T-helper 17 cell (primary cell): Measurements from ENCODE around the gene HORMAD1. TPM values are rescaled to one million over a fixed set of nuclear protein-coding genes. Genes with fewer than 3 reads are reported as not detected.
A peak's percentile ranks its signal among the peaks of the same experiment; 100 is the strongest.
"Not testable (repeated sequence)": the region's sequence is repeated elsewhere in the genome, so short reads cannot be mapped to it uniquely, and the experiment has no call there.

Experiments used
- ATAC-seq: fragments of 150-1000 bp; cut with Tn5 transposase; 2 replicates; pipeline ENCODE4 v1.10.0; 2021; ENCODE audit warnings: mild to moderate bottlenecking, moderate library complexity
- DNase-seq, 3 donors: peaks; one replicate each; pipeline versions ENCODE4 v3.0.0 to v3.0.0-alpha.2; 2020 to 2021
- H3K9me3 ChIP-seq: one replicate; pipeline ENCODE4 v1.7.0; 2013; ENCODE audit warnings: low read length, mild to moderate bottlenecking; ENCODE audit not compliant: control insufficient read depth, poor library complexity, severe bottlenecking
- H3K27ac Mint-ChIP-seq: one replicate; pipeline ENCODE4 v1.8.0; 2022; ENCODE audit warnings: mild to moderate bottlenecking, moderate library complexity, mixed read lengths
- H3K27me3 Mint-ChIP-seq: one replicate; pipeline ENCODE4 v1.8.0; 2022; ENCODE audit warnings: mixed read lengths
- H3K36me3 Mint-ChIP-seq: one replicate; pipeline ENCODE4 v1.8.0; 2022; ENCODE audit warnings: low read depth, mixed read lengths
- H3K4me1 Mint-ChIP-seq: one replicate; pipeline ENCODE4 v1.8.0; 2022; ENCODE audit warnings: mild to moderate bottlenecking, mixed read lengths
- H3K4me3 Mint-ChIP-seq: one replicate; pipeline ENCODE4 v1.8.0; 2022; ENCODE audit warnings: mild to moderate bottlenecking, moderate library complexity, mixed read lengths
- total RNA-seq, 4 donors: library from RNA in 2 of 4; stranded (reverse) in 2 of 4; gene quantifications; one replicate each; pipeline ENCODE4 v1.2.3 and lab custom pipeline; 2022 to 2026

Gene HORMAD1
- total RNA-seq, 2 donors from 2014 or later: 0.80 TPM; not detected in 1

DNA sequence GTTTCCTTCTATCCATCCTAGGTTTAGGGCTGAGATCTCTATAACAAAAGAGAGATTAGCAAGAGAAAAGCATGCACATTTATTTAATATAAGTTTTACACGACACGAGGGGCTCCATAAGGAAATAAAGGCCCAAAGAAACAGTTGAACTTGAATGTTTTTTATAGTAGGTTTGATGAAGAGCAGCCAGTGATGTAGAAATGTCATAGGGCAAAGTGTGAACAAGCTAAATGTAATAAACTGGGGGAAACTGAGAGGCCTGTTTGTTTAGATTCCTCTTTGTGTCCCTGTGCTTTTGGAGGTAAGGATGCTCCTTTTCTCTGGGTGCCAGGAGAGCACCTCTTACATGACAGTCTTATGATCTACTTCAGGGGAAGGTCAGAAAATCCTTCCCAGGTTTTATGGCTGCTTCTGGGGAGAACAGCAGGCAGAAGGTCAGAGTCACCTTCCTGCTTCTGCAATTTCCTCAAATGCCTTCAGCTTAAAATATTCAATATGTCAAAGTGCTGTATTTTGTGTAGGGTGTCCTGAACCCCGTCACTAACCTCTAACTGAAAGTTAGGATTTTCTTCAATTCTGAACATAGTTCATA lies 9.5 kb upstream of the HORMAD1 start:
- ATAC-seq (no peak), DNase-seq (no peak)
- Mint-ChIP-seq H3K36me3 (peaks cover 3% of the 10 kb centered on the region), H3K4me3 (no peak overlapping the region), H3K27me3 (no peaks in the 10 kb centered on the region), H3K4me1 (no peaks in the 10 kb centered on the region), H3K27ac (no peak overlapping the region)
- H3K9me3 ChIP-seq: no peaks in the 10 kb centered on the region

DNA sequence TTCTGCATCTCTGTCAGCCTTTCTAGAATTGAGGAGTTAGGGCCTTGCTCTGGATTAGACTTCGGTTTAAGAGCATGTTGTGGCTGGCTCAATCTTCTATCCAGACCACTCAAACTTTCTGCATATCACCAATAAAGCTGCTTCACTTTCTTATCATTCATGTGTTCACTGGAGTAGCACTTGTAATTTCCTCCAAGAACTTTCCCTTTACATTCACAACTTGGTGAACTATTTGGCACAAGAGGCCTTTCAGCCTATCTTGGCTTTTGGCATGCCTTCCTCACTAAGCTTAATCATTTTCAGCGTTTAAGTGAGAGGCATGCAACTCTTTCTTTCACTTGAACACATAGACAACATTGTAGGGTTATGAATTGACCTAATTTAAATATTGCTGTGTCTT lies 3.6 kb upstream of the HORMAD1 start:
- Mint-ChIP-seq H3K27me3 (no peaks in the 10 kb centered on the region), H3K4me3 (no peak overlapping the region), H3K27ac (no peak overlapping the region), H3K4me1 (no peaks in the 10 kb centered on the region), H3K36me3 (peaks cover 2% of the 10 kb centered on the region)
- no peaks in the 10 kb centered on the region for H3K9me3 ChIP-seq
- no peak for ATAC-seq
- no peak for DNase-seq

DNA sequence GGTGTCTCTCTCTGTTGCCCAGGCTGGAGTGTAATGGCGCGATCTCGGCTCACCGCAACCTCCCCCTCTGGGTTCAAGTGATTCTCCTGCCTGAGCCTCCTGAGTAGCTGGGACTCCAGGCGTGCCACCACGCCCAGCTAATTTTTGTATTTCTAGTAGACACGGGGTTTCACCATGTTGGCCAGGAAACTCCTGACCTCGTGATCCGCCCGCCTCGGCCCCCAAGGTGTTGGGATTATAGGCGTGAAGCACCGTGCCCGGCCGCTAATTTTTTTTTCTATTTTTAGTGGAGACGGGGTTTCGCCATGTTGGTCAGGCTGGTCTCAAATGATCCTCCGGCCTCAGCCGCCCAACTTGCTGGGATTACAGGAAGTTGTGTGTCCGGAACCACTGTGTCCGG lies 597 bp downstream of the HORMAD1 start:
- ATAC-seq (no peak), DNase-seq (no peak)
- Mint-ChIP-seq H3K36me3 (peaks cover 2% of the 10 kb centered on the region), H3K27ac (no peak overlapping the region), H3K27me3 (no peaks in the 10 kb centered on the region), H3K4me3 (no peak overlapping the region), H3K4me1 (no peaks in the 10 kb centered on the region)
- no peaks in the 10 kb centered on the region for H3K9me3 ChIP-seq

DNA sequence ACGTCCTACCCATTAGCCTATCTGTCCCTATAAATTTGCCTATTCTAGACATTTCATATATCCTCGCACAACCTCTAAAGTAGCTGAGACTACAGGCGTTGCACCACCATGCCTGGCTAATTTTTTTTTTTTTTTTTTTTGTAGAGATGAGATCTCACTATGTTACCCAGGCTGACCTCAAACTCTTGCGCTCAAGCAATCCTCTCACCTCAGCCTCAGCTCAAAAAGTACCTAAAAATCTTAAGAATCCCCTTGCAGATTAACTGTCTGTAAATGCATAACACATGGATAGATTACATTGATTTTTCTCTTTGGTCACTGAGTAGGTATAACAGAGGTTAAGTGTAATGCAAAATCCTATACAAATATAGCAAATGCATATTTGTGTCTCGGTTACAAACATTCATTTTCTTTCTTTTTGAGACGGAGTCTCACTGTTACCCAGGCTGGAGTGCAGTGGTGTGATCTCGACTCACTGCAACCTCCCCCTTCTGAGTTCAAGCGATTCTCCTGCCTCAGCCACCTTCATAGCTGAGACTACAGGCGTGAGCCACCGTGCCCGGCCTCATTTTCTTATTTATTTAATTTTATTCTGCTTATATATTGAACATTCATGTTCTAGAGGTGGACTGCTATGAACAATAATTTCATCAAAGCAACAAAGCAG lies 2.3 kb downstream of the HORMAD1 start:
- Mint-ChIP-seq H3K4me3 (no peak overlapping the region), H3K4me1 (no peaks in the 10 kb centered on the region), H3K36me3 (no peaks in the 10 kb centered on the region), H3K27ac (no peak overlapping the region), H3K27me3 (no peaks in the 10 kb centered on the region)
- no peak for ATAC-seq
- H3K9me3 ChIP-seq: no peaks in the 10 kb centered on the region
- DNase-seq: no peak

DNA sequence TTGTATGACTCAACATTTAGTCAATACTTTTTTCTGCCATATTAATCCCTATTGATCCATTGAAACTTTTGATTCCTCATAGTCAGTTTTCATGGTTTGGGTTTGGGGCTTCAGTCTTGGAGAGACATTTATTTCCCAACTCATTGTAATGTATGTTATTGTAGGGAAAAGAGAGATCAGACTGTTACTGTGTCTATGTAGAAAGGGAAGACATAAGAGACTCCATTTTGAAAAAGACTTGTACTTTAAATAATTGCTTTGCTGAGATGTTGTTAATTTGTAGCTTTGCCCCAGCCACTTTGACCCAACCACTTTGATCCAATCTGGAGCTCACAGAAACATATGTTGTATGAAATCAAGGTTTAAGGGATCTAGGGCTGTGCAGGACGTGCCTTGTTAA lies 11.7 kb downstream of the HORMAD1 start:
- not testable (repeated sequence) for H3K27ac Mint-ChIP-seq, H3K4me1 Mint-ChIP-seq, DNase-seq, H3K9me3 ChIP-seq, H3K36me3 Mint-ChIP-seq, H3K27me3 Mint-ChIP-seq, H3K4me3 Mint-ChIP-seq, ATAC-seq

DNA sequence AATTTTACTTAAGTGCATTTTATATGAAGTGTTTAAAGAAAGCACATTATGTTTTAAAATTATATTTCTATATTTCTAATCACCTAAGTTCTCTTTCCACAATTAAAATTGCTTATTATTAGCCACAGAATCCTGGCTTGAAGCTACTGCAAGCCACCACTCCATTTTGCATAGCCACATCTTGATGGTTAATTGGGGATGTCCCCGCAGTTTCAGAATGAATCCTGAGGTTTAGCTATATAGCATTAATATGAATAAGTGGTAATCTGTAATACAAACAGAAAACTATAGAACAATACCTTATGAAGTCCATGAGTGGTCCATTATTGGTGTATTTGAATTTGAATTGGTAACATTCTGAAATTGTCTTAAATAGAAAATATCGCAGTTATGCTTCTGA lies 12.1 kb downstream of the HORMAD1 start:
- no peak for ATAC-seq
- Mint-ChIP-seq H3K27me3 (no peaks in the 10 kb centered on the region), H3K36me3 (no peaks in the 10 kb centered on the region), H3K4me1 (peaks cover 2% of the 10 kb centered on the region), H3K27ac (no peak overlapping the region), H3K4me3 (no peak overlapping the region)
- no peak for DNase-seq
- H3K9me3 ChIP-seq: no peaks in the 10 kb centered on the region

DNA sequence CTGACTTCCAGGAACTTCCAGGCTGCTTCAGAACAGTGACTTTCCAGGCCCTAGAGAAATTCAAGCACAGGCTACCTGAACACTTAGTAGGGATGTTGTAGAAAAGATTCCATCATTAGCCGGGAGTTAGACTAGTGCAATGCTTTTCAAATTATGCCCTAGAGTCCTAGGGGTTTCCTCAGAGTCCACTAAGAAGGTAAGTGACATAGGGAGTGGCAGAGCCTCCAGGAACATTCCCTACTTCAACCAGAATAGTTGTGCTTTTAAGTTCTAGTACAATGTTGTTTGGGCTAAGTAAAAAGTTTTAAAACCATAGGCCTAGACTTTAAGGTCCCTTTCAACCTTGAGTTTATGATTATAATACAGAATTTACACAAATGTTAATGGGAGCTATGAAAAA lies 14.6 kb downstream of the HORMAD1 start:
- no peaks in the 10 kb centered on the region for H3K4me1 Mint-ChIP-seq
- H3K27me3 Mint-ChIP-seq: peaks cover 2% of the 10 kb centered on the region
- no peaks in the 10 kb centered on the region for H3K9me3 ChIP-seq
- DNase-seq (no peak), ATAC-seq (no peak)
- H3K36me3 Mint-ChIP-seq: no peaks in the 10 kb centered on the region
- no peak overlapping the region for H3K4me3 Mint-ChIP-seq
- no peak overlapping the region for H3K27ac Mint-ChIP-seq

DNA sequence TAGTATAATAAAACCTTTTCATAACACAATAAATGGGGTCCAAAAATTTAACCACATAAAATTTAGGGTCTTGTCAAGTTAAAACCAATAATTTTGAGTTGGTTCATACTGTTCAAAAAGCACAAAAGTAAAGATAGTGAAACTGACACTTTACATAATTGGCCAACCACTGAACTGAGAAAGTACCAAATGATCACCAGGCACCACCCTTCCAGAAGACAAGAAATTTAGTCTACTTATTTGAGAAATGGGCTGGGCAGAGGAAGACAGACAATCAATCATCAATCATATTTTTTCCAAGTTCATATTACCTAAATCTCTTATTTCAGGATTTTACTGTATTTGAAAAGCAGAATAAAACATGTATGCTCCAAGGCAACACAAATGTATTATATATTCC lies 17.3 kb downstream of the HORMAD1 start:
- H3K36me3 Mint-ChIP-seq: peaks cover 3% of the 10 kb centered on the region
- H3K4me3 Mint-ChIP-seq: no peak overlapping the region
- no peak for ATAC-seq

DNA sequence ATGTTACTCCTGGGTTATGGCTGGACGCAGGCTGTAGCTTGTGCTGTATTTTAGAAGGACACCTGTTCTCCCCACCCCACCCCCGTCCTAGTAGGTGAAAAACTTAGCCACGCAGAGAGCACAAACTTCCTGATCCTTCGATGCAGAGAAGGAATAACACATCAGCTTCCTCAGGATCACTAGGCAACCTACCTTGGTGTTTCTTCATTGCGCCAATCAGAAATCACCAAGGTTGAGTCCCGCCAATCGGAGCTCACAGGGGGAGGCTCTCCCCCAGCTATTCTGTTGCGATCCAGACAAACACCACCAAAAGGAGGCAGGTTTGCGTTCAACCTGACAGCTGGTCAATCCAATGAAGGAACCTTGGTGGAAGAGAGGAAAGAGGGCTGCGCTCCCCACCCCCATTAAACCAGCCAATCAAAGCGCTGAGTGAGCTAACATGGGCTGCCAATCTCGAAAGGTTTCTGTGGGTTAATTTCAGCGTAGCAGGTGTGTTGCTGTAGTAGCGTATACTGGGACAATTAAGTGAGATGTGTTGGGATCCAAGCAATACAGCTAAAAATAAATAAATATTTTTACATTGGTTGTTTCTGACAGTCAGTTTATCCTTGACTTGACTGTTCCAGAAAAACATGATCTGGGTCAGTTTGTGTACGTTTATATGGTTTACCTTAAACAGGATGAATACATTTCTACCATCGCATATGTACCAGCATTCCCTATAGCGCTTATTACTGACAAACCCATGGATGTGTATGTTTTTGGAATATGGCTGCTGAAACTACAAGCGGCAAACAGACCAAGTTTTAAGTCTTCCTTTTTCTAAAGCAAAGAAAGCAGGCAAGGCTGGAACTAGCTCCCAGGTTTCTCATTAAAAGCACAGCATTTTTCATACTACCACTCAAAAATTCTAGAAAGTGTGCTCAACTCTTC lies 23.4 kb downstream of the HORMAD1 start, which contains the start of gene GOLPH3L:
Gene GOLPH3L (minus strand): TSS at position 160 of the 933 bp plus-strand sequence. CDS start 2,316 bp downstream, outside the sequence.
- H3K36me3 Mint-ChIP-seq: peaks cover 5% of the 10 kb centered on the region
- ATAC-seq (peak; percentile 99), DNase-seq (peak; percentile 58 to 80 (median 74))
- peak within 1 kb of the TSS; percentile 93 for H3K4me3 Mint-ChIP-seq
- peak within 1 kb of the TSS; percentile 90 for H3K27ac Mint-ChIP-seq
- peaks cover 9% of the 10 kb centered on the region for H3K27me3 Mint-ChIP-seq
- H3K9me3 ChIP-seq: no peaks in the 10 kb centered on the region
- H3K4me1 Mint-ChIP-seq: peaks cover 22% of the 10 kb centered on the region

More for the DNA sequence above, 17.3 kb downstream of the HORMAD1 start:
- peaks cover 3% of the 10 kb centered on the region for H3K4me1 Mint-ChIP-seq
- no peaks in the 10 kb centered on the region for H3K9me3 ChIP-seq
- H3K27ac Mint-ChIP-seq: no peak overlapping the region
- H3K27me3 Mint-ChIP-seq: peaks cover 9% of the 10 kb centered on the region
- no peak for DNase-seq

DNA sequence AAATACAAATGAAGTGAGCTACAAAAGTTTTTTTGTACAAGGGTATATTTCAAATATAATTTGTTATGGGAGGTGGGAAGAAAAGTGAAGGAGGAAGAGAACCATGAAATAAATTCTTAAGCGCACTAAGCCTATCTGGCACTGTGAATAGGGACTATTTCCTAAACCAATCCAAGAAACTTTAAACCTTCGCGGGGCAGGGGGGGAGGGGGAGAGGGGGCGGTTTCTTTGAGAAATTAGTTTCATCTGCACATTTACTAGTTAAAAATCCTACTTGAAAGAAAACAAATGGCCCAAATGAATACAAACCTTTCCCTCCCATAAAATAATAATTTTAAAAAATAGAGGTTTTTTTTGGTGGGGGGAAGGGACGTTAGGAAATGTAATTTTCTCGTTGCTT lies 24.1 kb downstream of the HORMAD1 start:
- peaks cover 9% of the 10 kb centered on the region for H3K27me3 Mint-ChIP-seq
- peak overlapping the region; percentile 93 for H3K4me3 Mint-ChIP-seq
- DNase-seq: no peak
- peaks cover 22% of the 10 kb centered on the region for H3K4me1 Mint-ChIP-seq
- H3K27ac Mint-ChIP-seq: peak overlapping the region; percentile 90
- no peak for ATAC-seq
- peaks cover 5% of the 10 kb centered on the region for H3K36me3 Mint-ChIP-seq
- no peaks in the 10 kb centered on the region for H3K9me3 ChIP-seq

DNA sequence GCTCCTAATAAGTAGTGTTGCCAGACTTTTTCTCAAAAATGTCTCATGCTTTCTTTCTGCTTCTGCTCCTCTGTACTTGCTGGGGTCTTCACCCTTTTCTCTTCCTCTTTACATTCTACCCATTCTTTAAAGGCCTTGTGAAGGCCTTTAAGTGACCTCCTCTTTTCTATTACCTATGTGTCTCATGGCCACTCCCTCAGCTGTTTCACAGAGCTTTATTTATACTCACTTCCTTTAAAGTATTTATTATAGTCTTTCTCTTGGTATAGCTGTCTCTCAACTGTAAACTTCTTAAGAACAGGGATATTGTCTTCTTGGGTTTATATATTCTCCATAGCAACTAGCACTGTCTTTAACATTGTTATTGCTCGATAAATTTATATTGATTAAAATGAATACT lies 24.5 kb downstream of the HORMAD1 start:
- no peaks in the 10 kb centered on the region for H3K9me3 ChIP-seq
- peaks cover 24% of the 10 kb centered on the region for H3K4me1 Mint-ChIP-seq
- peaks cover 9% of the 10 kb centered on the region for H3K27me3 Mint-ChIP-seq
- H3K36me3 Mint-ChIP-seq: peaks cover 5% of the 10 kb centered on the region
- no peak for DNase-seq
- ATAC-seq: no peak
- H3K27ac Mint-ChIP-seq: peak overlapping the region; percentile 90
- H3K4me3 Mint-ChIP-seq: peak overlapping the region; percentile 93

DNA sequence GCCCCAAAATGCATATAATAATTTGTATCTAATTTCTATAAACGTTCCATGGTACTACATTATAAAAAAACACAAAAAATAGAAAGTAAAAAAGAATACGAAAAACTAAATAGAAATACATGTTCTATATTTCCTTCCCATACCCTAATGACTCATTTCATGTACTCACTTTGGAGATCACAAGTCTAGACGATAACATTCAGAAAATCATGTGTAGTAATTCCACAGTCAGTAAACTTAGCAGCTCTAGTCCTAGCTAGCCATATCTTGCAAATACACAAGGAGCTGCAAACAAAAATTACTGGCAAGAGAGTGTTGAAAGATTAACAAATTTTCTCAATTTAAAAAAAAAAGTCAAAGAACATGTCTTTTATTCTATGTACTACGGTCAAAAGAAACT lies 25.1 kb downstream of the HORMAD1 start:
- no peak for DNase-seq
- Mint-ChIP-seq H3K4me1 (peaks cover 26% of the 10 kb centered on the region), H3K27ac (no peak overlapping the region), H3K27me3 (peaks cover 3% of the 10 kb centered on the region), H3K4me3 (no peak overlapping the region), H3K36me3 (peaks cover 5% of the 10 kb centered on the region)
- no peak for ATAC-seq
- no peaks in the 10 kb centered on the region for H3K9me3 ChIP-seq

DNA sequence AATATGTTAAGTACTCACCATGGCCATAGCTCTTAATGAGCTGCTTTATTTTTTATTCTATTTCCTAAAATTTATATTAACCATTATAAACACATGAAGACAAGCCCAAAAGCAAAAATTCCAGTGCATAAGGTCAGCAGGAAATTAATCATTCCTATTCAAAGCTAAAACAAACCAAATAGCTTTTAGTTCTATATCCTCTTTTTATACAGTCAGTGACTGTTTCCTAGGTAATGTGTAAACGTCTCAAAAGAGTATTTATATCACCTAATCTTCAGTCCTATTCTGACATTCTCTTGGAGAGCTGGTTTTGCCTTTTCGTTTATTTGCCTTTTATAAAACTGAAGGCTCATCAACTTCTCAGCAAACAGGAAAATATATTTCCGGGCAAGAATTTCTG lies 28.0 kb downstream of the HORMAD1 start:
- no peak for DNase-seq
- no peak for ATAC-seq
- no peaks in the 10 kb centered on the region for H3K27me3 Mint-ChIP-seq
- H3K9me3 ChIP-seq: no peaks in the 10 kb centered on the region
- peaks cover 4% of the 10 kb centered on the region for H3K36me3 Mint-ChIP-seq
- H3K4me3 Mint-ChIP-seq: no peak overlapping the region
- H3K4me1 Mint-ChIP-seq: peaks cover 27% of the 10 kb centered on the region
- H3K27ac Mint-ChIP-seq: peak overlapping the region; percentile 8
